ENCODE data around the gene MRM1.

DNA sequence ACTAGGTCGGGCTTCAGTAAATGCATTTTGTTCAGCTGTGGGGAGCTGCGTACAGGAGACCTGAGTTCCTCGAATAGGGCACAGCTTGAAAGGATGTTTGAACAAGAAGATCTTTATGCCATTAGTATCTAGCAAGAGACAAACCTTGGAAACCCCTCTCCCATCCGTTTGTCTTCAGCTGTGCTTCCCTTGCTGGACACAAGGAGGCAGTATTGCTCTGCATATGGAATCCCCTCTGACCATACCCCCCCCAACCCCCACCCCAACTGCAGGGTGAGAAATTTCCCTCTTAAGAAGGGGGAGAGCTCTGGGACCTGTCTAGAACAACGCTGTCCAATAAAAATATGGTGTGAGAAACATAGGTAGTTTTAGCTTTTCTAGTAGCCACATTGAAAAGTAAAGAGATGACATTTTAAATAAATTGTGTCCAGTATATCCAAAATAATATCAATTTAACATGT is 1.6 kb downstream of the MRM1 start:
- TF ChIP-seq GATA3 (IDR thresholded peaks at IDR 0.05; ENCODE audit: low read depth, low read length), result no peak
- TF ChIP-seq GATA2 (IDR thresholded peaks at IDR 0.05; ENCODE audit: low read depth, low read length), result no peak

All from SH-SY5Y (cell line).